ENCODE data around the gene QRICH2.
A peak's percentile ranks its signal among the peaks of the same experiment; 100 is the strongest.

QRICH2 gene

GRCh38 chr17:76252040-76252954 is 55.8 kb downstream of the QRICH2 start:
- peak; percentile 33 for DNase-seq (ENCODE audit: low spot score)
- in situ Hi-C loops (cut with MboI; ENCODE audit: low sequenced_read_pairs, unreplicated experiment): no loop called here
- TF ChIP-seq CTCF (IDR thresholded peaks at IDR 0.05; ENCODE audit: borderline replicate concordance, control extremely low read depth, extremely low read depth, insufficient read depth, missing control alignments): no peak

- no peak for DNase-seq (ENCODE audit: low spot score)
- no peak for TF ChIP-seq CTCF (IDR thresholded peaks at IDR 0.05; ENCODE audit: borderline replicate concordance, control extremely low read depth, extremely low read depth, insufficient read depth, missing control alignments)
- in situ Hi-C loops (cut with MboI; ENCODE audit: low sequenced_read_pairs, unreplicated experiment): no loop called here
Observed at GRCh38 chr17:76251478-76252039, 56.5 kb downstream of the QRICH2 start.

- TF ChIP-seq CTCF (IDR thresholded peaks at IDR 0.05; ENCODE audit: borderline replicate concordance, control extremely low read depth, extremely low read depth, insufficient read depth, missing control alignments): no peak
- in situ Hi-C loops (cut with MboI; ENCODE audit: low sequenced_read_pairs, unreplicated experiment): no loop called here
- DNase-seq (ENCODE audit: low spot score): no peak
Observed at GRCh38 chr17:76250141-76250540, 57.9 kb downstream of the QRICH2 start.

GRCh38 chr17:76248013-76248782 is 59.9 kb downstream of the QRICH2 start:
- no peak for TF ChIP-seq CTCF (IDR thresholded peaks at IDR 0.05; ENCODE audit: borderline replicate concordance, control extremely low read depth, extremely low read depth, insufficient read depth, missing control alignments)
- in situ Hi-C loops (cut with MboI; ENCODE audit: low sequenced_read_pairs, unreplicated experiment): no loop called here
- no peak for DNase-seq (ENCODE audit: low spot score)

GRCh38 chr17:76247304-76247703 is 60.8 kb downstream of the QRICH2 start:
- no peak for DNase-seq (ENCODE audit: low spot score)
- in situ Hi-C loops (cut with MboI; ENCODE audit: low sequenced_read_pairs, unreplicated experiment): no loop called here
- no peak for TF ChIP-seq CTCF (IDR thresholded peaks at IDR 0.05; ENCODE audit: borderline replicate concordance, control extremely low read depth, extremely low read depth, insufficient read depth, missing control alignments)

Measured in GM13976 (cell line).